GM18873 (cell line): Measurements from ENCODE around the gene PSMA8.
"Not testable (repeated sequence)": the region's sequence is repeated elsewhere in the genome, so short reads cannot be mapped to it uniquely, and the experiment has no call there.

ENCODE experiments used
- ATAC-seq: cut with Tn5 transposase; IDR thresholded peaks from one replicate; pipeline ENCODE4 v1.9.1; 2021; ENCODE audit warnings: mild to moderate bottlenecking, moderate library complexity, moderate number of reproducible peaks; ENCODE audit not compliant: unreplicated experiment, low FRiP score

Gene PSMA8

DNA sequence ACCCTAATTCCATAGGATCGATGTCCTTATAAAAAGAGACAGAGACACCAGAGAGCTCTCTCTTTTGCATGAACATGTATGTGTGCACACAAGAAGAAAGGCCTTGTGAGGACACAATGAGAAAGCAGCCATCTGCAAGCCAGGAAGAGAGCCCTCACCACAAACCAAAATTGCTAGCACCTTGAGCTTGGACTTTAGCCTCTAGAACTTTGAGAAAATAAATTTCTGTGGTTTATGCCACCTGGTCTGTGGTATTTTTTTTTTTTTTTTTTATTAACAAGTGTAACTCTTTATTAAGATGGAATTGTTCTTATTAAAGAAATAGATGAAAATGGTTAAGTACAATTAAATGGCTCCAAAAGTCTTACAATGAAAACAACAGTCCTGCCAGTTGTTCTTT is 33.9 kb downstream of the PSMA8 start:
- peak; percentile 66 for ATAC-seq

GRCh38 chr18:26175481-26175880 is 41.8 kb downstream of the PSMA8 start:
- no peak for ATAC-seq

DNA sequence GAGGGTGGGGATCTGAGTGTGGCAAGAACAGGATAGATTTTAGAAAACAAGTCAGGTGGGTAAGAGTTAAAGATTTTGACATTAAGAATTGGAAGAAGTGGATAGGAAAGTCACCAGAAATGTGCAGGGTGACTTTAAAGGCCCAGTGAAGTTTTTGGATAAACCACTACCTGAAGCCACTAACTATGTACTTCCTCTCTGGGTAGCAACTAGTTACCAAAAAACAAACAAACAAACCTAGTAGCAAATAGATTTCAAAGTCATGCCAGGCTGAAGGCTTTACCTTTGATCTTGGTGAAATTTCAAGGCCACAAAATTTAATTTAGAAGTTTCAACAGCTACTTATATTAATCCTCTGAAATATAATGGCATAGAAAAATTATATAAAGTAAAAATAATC is 42.5 kb downstream of the PSMA8 start:
- ATAC-seq = no peak

DNA sequence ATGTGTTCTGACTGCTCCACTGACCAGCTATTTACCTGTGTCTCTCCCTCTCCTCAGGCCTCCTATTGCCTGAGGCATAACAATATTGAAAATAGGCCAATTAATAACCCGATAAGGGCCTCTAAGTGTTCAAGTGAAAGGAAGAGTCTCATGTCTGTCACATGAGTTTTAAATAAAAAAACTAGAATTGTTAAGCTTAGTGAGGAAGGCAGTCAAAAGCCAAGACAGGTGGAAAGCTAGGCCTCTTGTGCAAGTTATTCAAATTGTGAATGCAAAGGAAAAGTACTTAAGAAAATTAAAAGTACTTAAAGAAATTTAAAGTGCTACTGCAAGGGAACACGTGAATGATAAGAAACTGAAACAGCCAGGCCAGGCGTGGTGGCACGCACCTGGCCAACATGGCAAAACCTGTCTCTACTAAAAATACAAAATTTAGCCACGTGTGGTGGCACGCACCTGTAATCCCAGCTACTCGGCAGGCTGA is 47.7 kb downstream of the PSMA8 start:
- peak; percentile 48 for ATAC-seq

DNA sequence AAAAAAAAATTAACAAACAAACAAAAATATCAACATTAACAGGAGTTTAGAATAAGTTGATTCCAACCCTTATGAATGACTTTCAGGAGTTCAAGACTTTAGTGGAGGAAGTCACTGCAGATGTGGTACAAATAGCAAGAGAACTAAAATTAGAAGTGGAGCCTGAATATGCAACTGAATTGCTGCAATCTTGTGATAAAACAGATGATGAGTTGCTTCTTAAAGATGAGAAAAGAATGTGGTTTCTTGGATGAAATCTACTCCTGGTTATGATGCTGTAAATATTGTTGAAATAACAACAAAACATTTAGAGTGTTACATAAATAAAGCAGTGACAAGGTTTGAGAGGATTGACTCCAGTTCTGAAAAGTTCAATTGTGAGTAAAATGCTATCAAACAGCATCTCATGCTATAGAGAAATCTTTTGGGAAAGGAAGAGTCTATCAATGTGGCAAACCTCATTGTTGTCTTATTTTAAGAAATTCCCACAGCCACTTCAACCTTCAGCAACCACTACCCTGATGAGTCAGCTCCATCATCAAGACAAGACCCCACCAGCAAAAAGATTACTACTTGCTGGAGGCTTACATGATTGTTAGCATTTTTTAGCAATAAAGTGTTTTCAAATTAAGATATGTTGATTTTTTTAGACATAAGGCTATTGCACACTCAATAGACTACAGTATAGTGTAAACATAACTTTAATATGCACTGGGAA is 49.9 kb downstream of the PSMA8 start:
- ATAC-seq = no peak

DNA sequence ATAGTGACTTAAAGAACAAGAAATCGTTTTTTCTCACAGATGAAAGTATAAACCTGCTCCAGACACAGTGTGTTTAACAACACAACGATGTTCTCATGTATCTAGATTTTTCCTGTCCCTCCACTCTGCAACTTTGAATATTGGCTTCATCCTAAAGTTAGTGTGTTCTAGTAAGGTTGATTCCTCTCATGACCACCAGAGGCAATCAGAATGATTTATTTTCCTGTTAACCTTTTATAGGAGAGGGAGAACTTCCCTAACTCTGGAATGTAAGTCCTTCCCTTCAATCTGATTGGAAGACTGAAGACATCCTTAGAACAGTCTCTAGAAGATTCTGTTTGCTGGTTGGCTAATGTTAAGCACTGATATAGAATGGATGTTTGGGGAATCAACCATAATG is 51.6 kb downstream of the PSMA8 start:
- no peak for ATAC-seq

GRCh38 chr18:26190506-26190905 is 56.8 kb downstream of the PSMA8 start:
- ATAC-seq = peak; percentile 86

- no peak for ATAC-seq
Measured at GRCh38 chr18:26192233-26192632, 58.6 kb downstream of the PSMA8 start.

GRCh38 chr18:26196605-26197004 is 62.9 kb downstream of the PSMA8 start:
- ATAC-seq = no peak

DNA sequence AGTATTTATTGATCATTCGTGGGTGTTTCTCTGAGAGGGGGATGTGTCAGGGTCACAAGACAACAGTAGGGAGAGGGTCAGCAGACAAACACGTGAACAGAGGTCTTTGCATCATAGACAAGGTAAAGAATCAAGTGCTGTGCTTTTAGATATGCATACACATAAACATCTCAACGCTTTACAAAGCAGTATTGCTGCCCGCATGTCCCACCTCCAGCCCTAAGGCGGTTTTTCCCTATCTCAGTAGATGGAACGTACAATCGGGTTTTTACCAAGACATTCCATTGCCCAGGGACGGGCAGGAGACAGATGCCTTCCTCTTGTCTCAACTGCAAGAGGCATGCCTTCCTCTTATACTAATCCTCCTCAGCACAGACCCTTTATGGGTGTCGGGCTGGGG is 68.3 kb downstream of the PSMA8 start:
- ATAC-seq = not testable (repeated sequence)

GRCh38 chr18:26205318-26205717 is 71.6 kb downstream of the PSMA8 start:
- ATAC-seq = no peak

DNA sequence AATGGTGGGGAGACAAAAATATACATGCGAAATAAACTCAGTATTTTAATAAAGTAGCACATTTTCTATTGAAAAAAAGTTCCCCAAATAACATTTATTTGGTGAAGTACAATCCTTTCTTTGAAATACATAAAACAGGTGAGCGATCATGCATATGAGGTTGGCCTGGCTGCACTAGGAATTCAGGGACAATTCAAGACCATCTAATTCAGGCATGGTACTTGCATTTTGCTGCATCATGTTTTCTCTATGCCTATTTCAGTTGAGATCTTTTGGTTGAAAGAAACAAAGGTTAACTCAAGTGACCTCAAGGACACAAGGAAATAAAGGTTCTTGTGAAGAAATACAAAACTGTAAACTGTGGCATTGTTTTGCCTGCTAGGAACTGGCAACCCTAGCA is 72.8 kb downstream of the PSMA8 start:
- no peak for ATAC-seq

- no peak for ATAC-seq
Measured at GRCh38 chr18:26207937-26208336, 74.3 kb downstream of the PSMA8 start.

GRCh38 chr18:26208977-26209376 is 75.3 kb downstream of the PSMA8 start:
- ATAC-seq = no peak

DNA sequence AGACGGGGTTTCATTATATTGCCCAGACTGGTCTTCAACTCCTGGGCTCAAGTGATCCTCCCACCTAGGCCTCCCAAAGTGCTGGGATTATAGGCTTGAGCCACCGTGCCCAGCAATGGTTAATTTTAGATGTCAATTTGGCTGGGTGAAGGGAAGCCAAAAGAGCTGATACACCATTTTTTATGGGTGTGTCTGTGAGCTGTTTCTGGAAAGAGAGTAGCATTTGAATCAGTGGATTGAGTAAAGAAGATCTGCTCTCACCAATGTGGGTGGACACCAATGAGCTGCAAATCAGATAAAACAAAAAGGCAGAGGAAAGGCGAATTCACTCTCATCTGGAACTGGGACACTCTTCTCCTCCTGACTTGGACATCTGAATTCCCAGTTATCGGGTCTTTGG is 76.5 kb downstream of the PSMA8 start:
- ATAC-seq = no peak

GRCh38 chr18:26215247-26215970 is 81.7 kb downstream of the PSMA8 start:
- ATAC-seq = peak; percentile 94

- no peak for ATAC-seq
Measured at GRCh38 chr18:26225022-26225693, 91.5 kb downstream of the PSMA8 start.

DNA sequence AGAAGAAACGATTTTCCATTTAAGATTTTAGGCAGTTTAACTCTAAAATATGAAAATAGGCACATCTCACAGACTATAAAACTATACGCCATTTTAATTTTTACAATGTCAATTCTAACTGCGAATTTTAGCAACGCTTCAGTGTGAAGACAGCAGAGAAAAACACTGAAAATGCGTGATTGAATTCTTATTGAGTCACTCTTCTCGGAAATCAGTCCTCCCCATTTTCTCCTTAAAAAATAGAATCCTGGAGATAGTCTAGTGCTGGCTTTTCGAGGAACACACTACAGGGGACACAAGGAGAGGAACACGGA is 92.2 kb downstream of the PSMA8 start:
- ATAC-seq = no peak

GRCh38 chr18:26226229-26227050 is 92.8 kb downstream of the PSMA8 start, which contains the start of gene TAF4B:
Gene TAF4B (plus strand): TSS chr18:26226445. CDS start chr18:26226934, 489 bp downstream.
- ATAC-seq = peak; percentile 76

GRCh38 chr18:26227051-26227670 is 93.5 kb downstream of the PSMA8 start:
- no peak for ATAC-seq
